ENCODE results near the gene IDI1.
"Not testable (repeated sequence)": the region's sequence is repeated elsewhere in the genome, so short reads cannot be mapped to it uniquely, and the experiment has no call there.

The IDI1 gene

GRCh38 chr10:1048732-1049424, at the start of gene IDI1:
TSS of gene IDI1 (minus strand) at chr10:1049119. CDS start at chr10:1049003, 116 bp downstream.
- peak; percentile 99 for DNase-seq

- no peak for DNase-seq
These were observed 48.5 kb upstream of the IDI1 start for GRCh38 chr10:1097436-1097835.

DNA sequence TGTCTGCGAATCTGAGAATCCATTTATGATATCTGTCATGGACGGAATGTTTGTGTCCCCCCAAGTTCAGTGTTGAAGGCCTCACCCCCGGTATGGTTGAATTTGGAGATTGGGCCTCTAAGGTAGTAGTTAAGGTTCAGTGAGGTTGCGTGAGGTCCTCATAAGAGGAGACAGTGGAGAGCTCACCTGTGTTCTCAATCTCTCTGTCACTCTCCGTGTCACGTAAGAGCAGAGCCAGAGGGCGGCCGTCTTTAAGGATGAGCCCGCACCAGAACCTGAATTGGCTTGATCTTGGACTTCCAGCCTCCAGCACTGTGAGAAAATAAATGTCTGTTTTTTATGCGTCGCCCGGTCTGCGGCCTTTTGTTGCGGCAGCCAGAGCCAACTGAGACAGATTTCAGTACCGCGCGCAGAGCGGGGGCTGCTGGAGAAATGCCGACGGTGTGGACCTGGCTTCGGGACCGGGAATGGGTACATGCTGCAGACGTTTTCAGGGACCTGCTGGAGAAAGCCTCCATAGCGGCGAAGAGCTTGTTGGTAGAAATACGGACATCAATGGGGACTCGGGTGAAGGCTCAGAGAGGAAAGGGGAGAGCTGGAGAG, 47.5 kb upstream of the IDI1 start:
- no peak for DNase-seq

- DNase-seq: no peak
These were observed 46.6 kb upstream of the IDI1 start for GRCh38 chr10:1095498-1095897.

DNA sequence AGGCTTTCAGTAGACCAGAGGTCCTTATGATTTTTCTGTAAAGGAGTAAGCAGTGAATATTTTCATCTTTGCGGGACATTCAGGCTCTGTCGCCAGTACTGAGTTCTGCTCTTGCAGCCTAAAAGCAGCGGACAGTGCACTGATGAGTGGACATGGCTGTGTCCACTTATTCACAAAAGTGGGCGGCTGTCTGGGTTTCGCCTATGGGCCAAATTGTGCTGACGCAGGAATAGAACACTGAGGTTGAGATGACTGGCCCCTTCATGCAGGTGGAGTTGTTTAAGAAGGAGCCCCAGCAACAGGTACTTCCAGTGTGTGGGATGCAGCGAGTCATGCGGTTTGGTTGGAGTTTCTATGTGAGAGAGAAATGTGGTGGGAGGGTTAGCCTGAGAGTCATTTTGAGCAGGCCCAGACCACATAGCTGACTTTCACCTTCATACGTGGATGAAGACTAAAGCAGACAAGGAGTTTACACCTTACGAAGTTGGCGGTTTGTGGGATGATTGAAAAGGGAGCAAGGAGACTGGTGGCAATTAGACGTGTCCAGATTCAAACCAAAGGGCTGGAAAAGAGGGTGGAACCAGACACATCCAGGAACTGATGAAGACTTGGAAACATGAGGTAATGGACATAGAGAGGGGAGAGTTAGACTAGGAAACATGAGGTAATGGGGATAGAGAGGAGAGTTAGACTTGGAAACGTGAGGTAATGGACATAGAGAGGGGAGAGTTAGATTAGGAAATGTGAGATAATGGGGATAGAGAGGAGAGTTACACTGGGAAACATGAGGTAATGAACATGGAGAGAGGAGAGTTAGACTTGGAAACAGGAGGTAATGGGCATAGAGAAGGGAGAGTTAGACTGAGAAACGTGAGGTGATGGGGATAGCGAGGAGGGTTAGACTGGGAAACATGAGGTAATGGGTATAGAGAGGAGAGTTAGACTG, 45.5 kb upstream of the IDI1 start:
- DNase-seq: no peak

DNA sequence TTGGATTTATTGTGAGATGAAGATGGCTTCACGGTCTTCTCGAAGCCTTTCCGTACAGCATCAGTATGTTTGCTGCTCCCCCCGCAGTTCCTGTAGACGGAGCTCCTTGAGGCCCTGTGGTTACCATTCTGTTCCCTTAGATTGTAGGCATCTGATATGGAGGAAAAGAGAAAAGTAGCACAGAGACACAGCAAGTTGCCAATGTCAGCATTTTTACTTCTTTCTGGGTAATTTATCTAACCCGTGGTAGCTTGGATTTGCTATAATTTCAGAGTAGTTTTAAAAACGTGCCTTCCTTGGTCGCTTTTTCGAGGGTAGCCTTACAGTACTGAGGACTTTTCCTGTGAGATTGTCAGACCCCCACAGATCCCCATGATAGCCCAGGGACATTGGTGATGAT, 44.8 kb upstream of the IDI1 start:
- no peak for DNase-seq

DNA sequence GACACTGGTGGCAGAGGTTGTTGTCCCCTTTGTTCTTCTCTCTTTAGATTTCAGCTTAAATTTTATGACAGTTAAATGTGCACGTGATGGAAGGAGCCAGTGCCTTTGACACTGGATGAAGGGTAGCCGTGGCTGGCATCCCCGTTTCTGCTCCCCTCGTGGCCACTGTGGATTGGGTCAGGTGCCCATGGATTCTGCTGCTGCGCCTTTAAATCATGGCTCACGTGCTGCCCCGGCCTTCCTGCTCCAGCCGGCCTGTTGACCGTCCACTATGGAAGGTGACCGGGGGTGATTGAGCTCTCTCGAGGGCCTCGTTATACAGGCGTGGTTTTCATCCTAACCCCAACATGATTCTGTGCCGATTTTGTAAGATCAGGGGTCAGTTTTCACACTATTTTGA, 41.8 kb upstream of the IDI1 start:
- DNase-seq: no peak

DNA sequence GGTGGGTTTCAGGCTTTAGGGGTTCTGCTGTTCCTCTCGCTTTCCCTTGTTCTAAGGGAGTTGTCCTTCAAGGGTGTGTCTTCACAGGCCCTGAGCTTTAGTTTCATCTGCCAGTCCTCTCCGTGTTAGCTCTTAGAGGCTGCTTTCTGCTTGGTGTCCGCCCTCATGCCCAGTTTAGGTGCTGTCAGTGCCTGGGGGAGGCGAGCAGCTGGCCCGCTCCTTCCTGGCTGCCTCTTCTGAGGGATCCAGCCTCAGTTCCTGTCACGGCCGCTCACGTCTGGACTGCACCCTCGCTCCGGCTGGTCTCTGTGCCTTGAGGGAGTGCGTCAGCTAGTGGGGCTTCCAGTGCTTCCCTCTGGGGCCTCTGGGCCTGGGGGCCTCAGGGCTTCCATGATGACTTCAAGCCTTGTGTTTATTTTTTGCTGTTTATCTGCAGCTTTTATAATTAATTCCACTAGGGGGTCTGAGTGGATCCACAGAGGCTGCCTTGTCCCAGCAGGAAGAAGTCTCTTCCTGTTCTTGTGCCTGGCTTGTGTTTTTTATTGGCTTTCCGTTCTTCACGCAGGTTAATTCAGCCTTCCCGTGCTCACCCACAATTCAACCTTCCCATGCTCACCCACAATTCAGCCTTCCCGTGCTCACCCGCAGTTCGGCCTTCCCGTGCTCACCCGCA, 40.2 kb upstream of the IDI1 start:
- DNase-seq: no peak

- no peak for DNase-seq
These were observed 37.9 kb upstream of the IDI1 start for GRCh38 chr10:1086787-1087186.

- DNase-seq: no peak
These were observed 36.3 kb upstream of the IDI1 start for GRCh38 chr10:1085258-1085657.

DNA sequence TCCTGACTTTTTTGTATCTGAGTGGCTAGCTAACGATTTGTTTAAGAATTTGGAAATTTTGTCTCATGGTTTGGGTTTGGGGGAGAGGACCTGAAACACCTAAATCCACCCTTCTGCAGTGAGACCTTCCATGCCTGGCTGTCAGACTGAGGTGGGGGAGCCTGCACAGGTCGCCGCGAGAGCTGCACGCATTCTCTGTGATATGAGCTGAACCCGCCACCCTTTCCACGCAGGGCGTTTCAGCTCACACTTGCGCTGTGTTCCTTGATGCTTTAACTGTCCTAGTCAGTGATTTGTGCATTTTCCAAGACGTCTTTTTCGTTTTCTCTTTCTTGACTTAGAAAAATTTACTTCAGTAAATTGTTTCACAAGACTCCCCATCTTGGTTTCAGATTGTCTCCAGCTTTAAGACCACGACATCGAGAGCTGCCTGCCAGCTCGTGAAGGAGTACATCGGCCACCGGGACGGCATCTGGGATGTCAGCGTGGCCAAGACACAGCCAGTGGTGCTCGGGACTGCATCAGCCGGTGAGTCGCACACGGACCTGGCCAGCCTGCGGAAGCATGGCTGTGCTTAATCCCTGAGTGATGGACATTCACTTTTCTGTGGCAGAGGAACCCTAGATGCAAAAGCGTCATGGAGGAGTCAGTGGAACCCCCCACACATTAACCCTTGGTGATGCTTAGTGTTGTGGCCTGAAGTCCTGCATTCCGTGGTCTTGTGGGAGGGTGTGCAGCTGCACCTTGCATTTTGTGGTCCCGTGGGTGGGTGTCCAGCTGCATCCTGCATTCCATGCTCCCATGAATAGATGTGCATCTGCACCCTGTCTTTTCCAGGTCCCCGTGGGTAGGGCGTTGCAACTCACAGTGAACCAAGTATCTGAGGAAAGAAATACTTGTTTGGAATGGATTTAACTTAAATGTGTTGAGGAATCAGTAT, 35.4 kb upstream of the IDI1 start:
- no peak for DNase-seq

DNA sequence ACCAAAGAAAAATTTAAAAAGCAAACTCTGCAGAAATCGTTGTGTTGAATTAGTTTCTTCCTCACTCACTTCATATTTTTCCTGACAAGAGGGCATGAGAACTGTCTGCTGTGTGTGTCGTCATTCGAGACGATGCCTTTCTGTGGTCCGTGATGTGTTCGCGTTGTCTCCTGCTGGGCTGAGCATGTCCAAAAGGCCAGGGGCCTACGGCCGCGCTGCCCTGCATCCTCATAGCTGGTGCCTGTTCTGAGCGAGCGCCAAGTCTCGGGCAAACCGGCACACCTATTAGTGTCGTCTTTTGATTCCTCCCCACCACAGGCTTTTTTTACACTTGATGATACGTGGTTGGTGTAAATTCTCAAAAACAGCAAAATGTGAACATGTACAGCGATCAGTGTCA, 34.7 kb upstream of the IDI1 start:
- no peak for DNase-seq

DNA sequence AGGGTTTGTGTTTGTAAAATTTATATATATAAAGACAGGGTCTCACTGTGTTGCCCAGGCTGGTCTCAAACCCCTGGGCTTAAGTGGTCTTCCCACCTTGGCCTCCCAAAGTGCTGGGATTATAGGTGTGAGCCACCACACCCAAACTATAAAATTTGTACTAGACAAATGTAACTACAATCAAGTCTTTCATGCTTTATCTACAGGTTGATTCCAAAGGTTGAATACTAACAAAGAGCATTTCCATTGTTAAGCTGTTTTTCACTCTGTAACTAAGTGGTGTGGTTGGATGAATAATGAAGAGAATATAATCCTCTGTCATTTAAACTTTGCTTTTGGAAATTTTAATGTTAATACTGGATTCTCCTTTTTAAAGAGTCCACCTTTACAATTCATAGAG, 29.7 kb upstream of the IDI1 start:
- no peak for DNase-seq

DNA sequence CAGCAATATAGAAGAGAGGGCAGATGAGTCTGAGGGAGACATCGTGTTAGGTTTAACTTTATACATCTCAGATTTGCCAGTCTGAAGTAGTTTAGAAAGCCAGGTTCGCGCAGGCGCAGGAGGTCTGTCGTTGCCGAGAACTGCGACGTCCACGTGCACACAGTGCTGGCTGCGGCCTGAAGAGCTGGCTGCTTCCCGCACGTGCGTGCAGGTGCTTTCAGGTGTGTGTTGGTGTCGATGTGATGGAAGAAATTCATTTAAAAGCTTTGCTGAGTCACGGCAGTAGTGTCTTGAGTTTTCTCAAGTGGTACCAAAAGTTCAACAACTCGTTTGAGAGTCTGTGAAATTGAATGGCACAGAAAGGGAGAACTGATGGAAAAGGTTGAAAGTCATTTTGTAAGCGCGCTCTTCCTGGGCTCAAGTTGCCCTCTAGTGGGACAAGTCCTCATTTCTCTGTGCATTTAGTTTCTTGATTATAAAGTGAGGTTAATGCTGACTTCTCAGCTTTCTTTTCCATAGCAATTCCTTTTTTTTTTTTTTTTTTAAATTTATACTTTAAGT, 25.9 kb upstream of the IDI1 start:
- DNase-seq: no peak

GRCh38 chr10:1074052-1074747, 25.3 kb upstream of the IDI1 start:
- DNase-seq: no peak

GRCh38 chr10:1070919-1071318, 22.0 kb upstream of the IDI1 start:
- DNase-seq: peak; percentile 34

DNA sequence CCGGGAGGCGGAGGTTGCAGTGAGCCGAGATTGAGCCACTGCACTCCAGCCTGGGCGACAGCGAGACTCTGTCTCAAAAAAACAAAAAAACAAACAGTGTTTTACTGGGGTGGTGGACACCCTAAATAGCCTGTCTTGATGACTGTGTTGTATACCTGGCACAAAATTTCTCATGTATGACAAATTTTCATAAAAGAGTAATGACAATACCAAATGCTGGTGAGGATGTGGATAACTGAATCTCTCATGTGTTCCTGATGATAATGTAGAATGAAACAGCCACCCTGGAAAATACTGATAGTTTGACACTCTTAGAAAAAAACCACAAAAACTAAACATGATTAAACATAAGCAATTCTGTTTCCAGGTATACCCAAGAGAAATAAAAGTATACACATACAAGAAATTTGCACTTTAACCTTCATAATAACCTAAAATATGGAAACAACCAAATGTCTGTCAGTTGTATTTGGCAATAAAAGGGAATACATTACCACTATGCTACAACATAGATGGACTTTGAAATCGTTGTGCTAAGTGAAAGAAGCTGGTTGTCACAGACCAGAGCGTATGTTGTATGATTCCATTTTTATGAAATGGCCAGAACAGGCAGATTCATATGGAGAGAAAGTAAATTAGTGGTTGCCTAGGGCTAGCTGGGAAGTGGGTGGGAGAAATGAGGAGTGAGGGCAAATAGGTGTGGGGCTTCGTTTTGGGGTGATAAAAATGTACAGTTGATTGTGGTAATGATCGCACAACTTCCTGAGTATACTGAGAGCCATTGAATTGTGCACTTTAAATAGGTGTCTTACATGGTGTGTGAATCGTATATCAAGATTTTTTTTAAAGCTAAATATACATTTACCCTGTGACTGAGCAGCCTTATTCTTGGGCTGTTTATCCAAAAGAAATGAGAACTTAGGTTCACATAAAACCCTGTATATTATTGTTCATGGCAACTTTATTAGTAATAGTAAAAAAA, 19.8 kb upstream of the IDI1 start:
- DNase-seq: no peak

DNA sequence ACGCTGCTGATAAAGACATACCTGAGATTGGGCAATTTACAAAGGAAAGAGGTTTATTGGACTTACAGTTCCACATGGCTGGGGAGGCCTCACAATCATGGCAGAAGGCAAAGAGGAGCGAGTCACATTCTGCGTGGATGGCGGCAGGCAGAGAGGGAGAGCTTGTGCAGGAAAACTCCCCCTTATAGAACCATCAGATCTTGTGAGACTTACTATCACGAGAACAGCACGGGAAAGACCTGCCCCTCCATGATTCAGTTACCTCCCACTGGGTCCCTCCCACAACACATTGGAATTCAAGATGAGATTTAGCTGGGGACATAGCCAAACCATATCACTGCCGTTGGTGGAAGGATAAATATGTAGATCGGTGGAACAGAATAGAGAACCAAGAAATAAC, 17.8 kb upstream of the IDI1 start:
- not testable (repeated sequence) for DNase-seq

- DNase-seq: no peak
These were observed 16.0 kb upstream of the IDI1 start for GRCh38 chr10:1064964-1065247.

GRCh38 chr10:1063232-1063865, 14.4 kb upstream of the IDI1 start:
- DNase-seq: no peak
